ENCODE measurements around the gene TM2D3.

- no peak for TF ChIP-seq EZH2 (IDR thresholded peaks at IDR 0.05; ENCODE audit: insufficient read depth, poor library complexity, severe bottlenecking)
- TF ChIP-seq EZH2phosphoT487 (IDR thresholded peaks at IDR 0.05; ENCODE audit: insufficient read depth, low read depth) = no peak
Observed at GRCh38 chr15:101657171-101657570, 5.0 kb upstream of the TM2D3 start.

Measured in GM23248 (cell line).